HL-60 (cell line): ENCODE data around the gene HPSE2.

Experiments used
- DNase-seq, 2 experiments: peaks; one replicate each; pipeline ENCODE4 v3.0.0-alpha.2; 2010 to 2020; ENCODE audit warnings: low read depth in 1 of 2, low spot score in 1 of 2
- H3K27ac ChIP-seq: fragments of 250-450 bp; sonication (Bioruptor Pico); replicated peaks from 2 replicates; pipeline ENCODE4 v1.5.1; 2020; ENCODE audit warnings: mild to moderate bottlenecking, moderate library complexity
- H3K27me3 ChIP-seq: fragments of 250-450 bp; sonication (Bioruptor Pico); 2 replicates; pipeline ENCODE4 v1.5.1; 2021; ENCODE audit warnings: mild to moderate bottlenecking, moderate library complexity; ENCODE audit not compliant: insufficient read depth, poor library complexity, severe bottlenecking
- H3K4me3 ChIP-seq: replicated peaks from 2 replicates; pipeline ENCODE4 v1.5.1; 2011; ENCODE audit warnings: mild to moderate bottlenecking, control low read depth, low read length; ENCODE audit not compliant: insufficient read depth
- CTCF ChIP-seq: IDR thresholded peaks from one replicate; pipeline ENCODE4 v1.5.1; 2011; ENCODE audit warnings: low read length, control low read depth, inconsistent platforms; ENCODE audit not compliant: insufficient read depth
- GABPA ChIP-seq: IDR thresholded peaks from 2 replicates; pipeline ENCODE4 v1.6.1; 2012; ENCODE audit warnings: low read depth
- POLR2AphosphoS5 ChIP-seq: IDR thresholded peaks from 2 replicates; pipeline ENCODE4 v1.6.1; 2012; ENCODE audit warnings: low read depth
- REST ChIP-seq: IDR thresholded peaks from 2 replicates; pipeline ENCODE4 v1.6.1; 2012; ENCODE audit warnings: low read depth; ENCODE audit not compliant: insufficient replicate concordance
- SPI1 ChIP-seq: IDR thresholded peaks from 2 replicates; pipeline ENCODE4 v1.6.1; 2012; ENCODE audit warnings: low read depth, mild to moderate bottlenecking, borderline replicate concordance

HPSE2 gene

GRCh38 chr10:98610836-98611235 is 624.8 kb downstream of the HPSE2 start:
- no peak for DNase-seq
- H3K4me3 ChIP-seq = no peak overlapping the region
- H3K27me3 ChIP-seq = peaks cover 8% of the 10 kb centered on the region
- TF ChIP-seq REST (no peak), POLR2AphosphoS5 (no peak), CTCF (no peak), GABPA (no peak), SPI1 (no peak)
- no peak overlapping the region for H3K27ac ChIP-seq

GRCh38 chr10:98610301-98610700 is 625.4 kb downstream of the HPSE2 start:
- DNase-seq = no peak
- Histone ChIP-seq H3K27me3 (peaks cover 5% of the 10 kb centered on the region), H3K27ac (no peak overlapping the region), H3K4me3 (no peak overlapping the region)
- TF ChIP-seq SPI1 (no peak), POLR2AphosphoS5 (no peak), CTCF (no peak), REST (no peak), GABPA (no peak)

- no peak overlapping the region for H3K4me3 ChIP-seq
- DNase-seq = no peak
Observed at GRCh38 chr10:98609265-98609664, 626.4 kb downstream of the HPSE2 start.

More at GRCh38 chr10:98609265-98609664, 626.4 kb downstream of the HPSE2 start:
- Histone ChIP-seq H3K27ac (no peak overlapping the region), H3K27me3 (peaks cover 4% of the 10 kb centered on the region)
- TF ChIP-seq POLR2AphosphoS5 = no peak
- TF ChIP-seq CTCF = no peak
- no peak for TF ChIP-seq REST
- TF ChIP-seq GABPA = no peak
- TF ChIP-seq SPI1 = no peak
